B cell (primary cell): ENCODE results near the gene SPON2. TPM values are rescaled to one million over a fixed set of nuclear protein-coding genes. Genes with fewer than 3 reads are reported as not detected.

Experiments
- ATAC-seq: fragments of 200-7000 bp; cut with Tn5 transposase; one replicate; pipeline ENCODE4 v1.10.0; 2021; ENCODE audit warnings: low read depth, mild to moderate bottlenecking, moderate number of reproducible peaks, moderate library complexity
- CTCF ChIA-PET: fragments of 350-600 bp; sonication (Branson Sonifier 250); formaldehyde crosslinking; loops from one replicate; lab custom pipeline; 2021; ENCODE audit warnings: antibody characterized with exemption, inconsistent platforms; lab: Charles Lee
- POLR2A ChIA-PET: fragments of 350-600 bp; sonication (Branson Sonifier 250); formaldehyde crosslinking; loops from one replicate; lab custom pipeline; 2021; ENCODE audit warnings: antibody characterized with exemption; lab: Charles Lee
- DNase-seq: peaks from one replicate; pipeline ENCODE4 v3.0.0; 2013
- H2AFZ ChIP-seq: 2 replicates; pipeline ENCODE4 v1.6.1; 2012; ENCODE audit warnings: mild to moderate bottlenecking, low read depth, low read length; ENCODE audit not compliant: insufficient read depth, poor library complexity, severe bottlenecking
- H3K27ac ChIP-seq, 2 donors: 1 replicate in 1 of 2; 2 replicates in 1 of 2; pipeline ENCODE4 v1.5.1; 2012 to 2013; ENCODE audit warnings: low read length in 2 of 2, mild to moderate bottlenecking in 2 of 2, moderate library complexity in 1 of 2
- H3K27me3 ChIP-seq, 4 experiments: fragments of 200-600 bp in 1 of 4; sonication (generic) in 1 of 4; replicated peaks in 1 of 4; 1 replicate in 2 of 4; 2 replicates in 2 of 4; pipeline versions ENCODE4 v1.6.1 to v1.7.0; 2013 to 2016; ENCODE audit warnings: low read length in 3 of 4, mild to moderate bottlenecking in 2 of 4, mixed read lengths in 1 of 4, moderate library complexity in 1 of 4; ENCODE audit not compliant: insufficient read depth in 4 of 4, control insufficient read depth in 3 of 4; ENCODE audit errors: control extremely low read depth in 1 of 4
- H3K36me3 ChIP-seq, 2 experiments: replicated peaks in 1 of 2; 1 replicate in 1 of 2; 2 replicates in 1 of 2; pipeline versions ENCODE4 v1.6.1 to v1.7.1; 2013; ENCODE audit warnings: low read length in 1 of 2; ENCODE audit not compliant: insufficient read depth in 2 of 2, control insufficient read depth in 1 of 2; ENCODE audit errors: control extremely low read depth in 1 of 2, extremely low read depth in 1 of 2
- H3K4me1 ChIP-seq, 2 donors: fragments of 200-600 bp in 1 of 2; sonication (generic) in 1 of 2; 1 replicate in 1 of 2; 2 replicates in 1 of 2; pipeline versions ENCODE4 v1.5.1 to v1.6.1; 2013 to 2017; ENCODE audit warnings: low read length in 2 of 2; ENCODE audit not compliant: control insufficient read depth in 2 of 2, insufficient read depth in 2 of 2
- H3K4me2 ChIP-seq: replicated peaks from 2 replicates; pipeline ENCODE3; 2012; ENCODE audit warnings: mild to moderate bottlenecking, low read depth, low read length; ENCODE audit not compliant: poor library complexity, severe bottlenecking
- H3K4me3 ChIP-seq, 5 experiments: fragments of 200-600 bp in 1 of 5; sonication (generic) in 1 of 5; 1 replicate in 3 of 5; 2 replicates in 2 of 5; pipeline versions ENCODE4 v1.5.1 to v1.7.0; 2011 to 2016; ENCODE audit warnings: low read length in 4 of 5, mild to moderate bottlenecking in 4 of 5, low read depth in 2 of 5, control low read depth in 1 of 5, moderate library complexity in 1 of 5; ENCODE audit not compliant: insufficient read depth in 1 of 5; ENCODE audit errors: control extremely low read depth in 1 of 5, extremely low read depth in 1 of 5
- H3K79me2 ChIP-seq: fragments of 200-600 bp; sonication (generic); one replicate; pipeline ENCODE4 v1.6.0; 2016; ENCODE audit warnings: low read length; ENCODE audit not compliant: control insufficient read depth, insufficient read depth
- H3K9ac ChIP-seq: fragments of 200-600 bp; sonication (generic); 2 replicates; pipeline ENCODE4 v1.6.1; 2017; ENCODE audit warnings: mild to moderate bottlenecking, low read length, moderate library complexity
- H3K9me3 ChIP-seq, 3 donors: one replicate each; pipeline versions ENCODE4 v1.6.1 to v1.7.1; 2013; ENCODE audit warnings: low read length in 2 of 3; ENCODE audit not compliant: control insufficient read depth in 2 of 3, insufficient read depth in 1 of 3; ENCODE audit errors: control extremely low read depth in 1 of 3
- H4K20me1 ChIP-seq: 2 replicates; pipeline ENCODE4 v1.6.0; 2012; ENCODE audit warnings: mild to moderate bottlenecking, low read length; ENCODE audit not compliant: insufficient read depth, control insufficient read depth, poor library complexity, severe bottlenecking
- H3K27ac Mint-ChIP-seq: one replicate; pipeline ENCODE4 v1.8.0; 2021; ENCODE audit warnings: mixed read lengths
- H3K27me3 Mint-ChIP-seq: one replicate; pipeline ENCODE4 v1.8.0; 2021; ENCODE audit warnings: mixed read lengths
- H3K4me1 Mint-ChIP-seq: one replicate; pipeline ENCODE4 v1.8.0; 2021; ENCODE audit warnings: mixed read lengths
- H3K4me3 Mint-ChIP-seq: one replicate; pipeline ENCODE4 v1.8.0; 2021; ENCODE audit warnings: mixed read lengths
- H3K9me3 Mint-ChIP-seq: one replicate; pipeline ENCODE4 v1.8.0; 2022; ENCODE audit warnings: mixed read lengths; ENCODE audit not compliant: insufficient read depth
- EZH2 ChIP-seq: IDR thresholded peaks from 2 replicates; pipeline ENCODE4 v1.6.1; 2012; ENCODE audit warnings: borderline replicate concordance, low read depth, mild to moderate bottlenecking, moderate library complexity, low read length; ENCODE audit not compliant: insufficient read depth, poor library complexity, severe bottlenecking
- WGBS: methylation state at CpG from one replicate; pipeline ENCODE4 v1.1.5; 2013; ENCODE audit warnings: missing lambda C conversion rate; ENCODE audit not compliant: insufficient coverage; 5-methylcytosine and 5-hydroxymethylcytosine counted together
- intact Hi-C: fragments of 100-400 bp; cut with micrococcal nuclease; formaldehyde crosslinking; loops from one replicate; pipeline ENCODE4 v1.10.0; 2022
- polyA plus RNA-seq: library from polyadenylated mRNA; depleted of rRNA; stranded (reverse); fragments of >200 nt; gene quantifications from 2 replicates; pipeline ENCODE4 v1.2.3, GENCODE V29; 2012
- total RNA-seq, 2 donors: library from RNA; stranded (reverse); fragments of 120-200 nt in 1 of 2; gene quantifications; 1 replicate in 1 of 2; 2 replicates in 1 of 2; pipeline versions ENCODE4 v1.2.3 to v1.2.4, GENCODE V29; 2013 to 2022
- TF ChIP-seq, protein P1 (sequence below): fragments of 200-600 bp; IDR thresholded peaks from one replicate; pipeline ENCODE4 v1.8.0; 2022; ENCODE audit warnings: antibody characterized with exemption, mild to moderate bottlenecking

The SPON2 gene
- total and polyA plus RNA-seq, 2 donors (not counting 1 experiment from before 2014, with no cell fraction given): 3.8 to 5.1 TPM

GRCh38 chr4:1208266-1208961 lies 36.0 kb upstream of the SPON2 start:
- CTCF ChIA-PET: interaction anchor here (1.9 kb wide), 1 partner anchor 60 kb away, joined by 5 read pairs; no protein-coding TSS in a partner anchor

More at GRCh38 chr4:1208266-1208961, 36.0 kb upstream of the SPON2 start:
- Histone ChIP-seq H3K36me3 (peaks cover 0 to 30% of the 10 kb centered on the region in 2 experiments), H3K27me3 (no peaks in the 10 kb centered on the region), H4K20me1 (peaks cover 18% of the 10 kb centered on the region), H3K9ac (no peak overlapping the region), H3K27ac (no peak overlapping the region), H3K4me2 (no peak overlapping the region), H3K79me2 (no peaks in the 10 kb centered on the region), H3K4me3 (no peak overlapping the region), H3K4me1 (peaks cover 5 to 16% of the 10 kb centered on the region in 2 donors), H3K9me3 (peaks cover 0 to 2% (median 0%) of the 10 kb centered on the region in 3 donors), H2AFZ (no peak overlapping the region)
- no peaks in the 10 kb centered on the region for H3K9me3 Mint-ChIP-seq
- no peaks in the 10 kb centered on the region for H3K27me3 Mint-ChIP-seq
- no peak overlapping the region for H3K4me3 Mint-ChIP-seq
- POLR2A ChIA-PET: interaction anchor here (0.6 kb wide), 1 partner anchor 29 kb away, joined by 3 read pairs; no protein-coding TSS in a partner anchor
- no peak for TF ChIP-seq EZH2
- TF ChIP-seq, protein P1, sequence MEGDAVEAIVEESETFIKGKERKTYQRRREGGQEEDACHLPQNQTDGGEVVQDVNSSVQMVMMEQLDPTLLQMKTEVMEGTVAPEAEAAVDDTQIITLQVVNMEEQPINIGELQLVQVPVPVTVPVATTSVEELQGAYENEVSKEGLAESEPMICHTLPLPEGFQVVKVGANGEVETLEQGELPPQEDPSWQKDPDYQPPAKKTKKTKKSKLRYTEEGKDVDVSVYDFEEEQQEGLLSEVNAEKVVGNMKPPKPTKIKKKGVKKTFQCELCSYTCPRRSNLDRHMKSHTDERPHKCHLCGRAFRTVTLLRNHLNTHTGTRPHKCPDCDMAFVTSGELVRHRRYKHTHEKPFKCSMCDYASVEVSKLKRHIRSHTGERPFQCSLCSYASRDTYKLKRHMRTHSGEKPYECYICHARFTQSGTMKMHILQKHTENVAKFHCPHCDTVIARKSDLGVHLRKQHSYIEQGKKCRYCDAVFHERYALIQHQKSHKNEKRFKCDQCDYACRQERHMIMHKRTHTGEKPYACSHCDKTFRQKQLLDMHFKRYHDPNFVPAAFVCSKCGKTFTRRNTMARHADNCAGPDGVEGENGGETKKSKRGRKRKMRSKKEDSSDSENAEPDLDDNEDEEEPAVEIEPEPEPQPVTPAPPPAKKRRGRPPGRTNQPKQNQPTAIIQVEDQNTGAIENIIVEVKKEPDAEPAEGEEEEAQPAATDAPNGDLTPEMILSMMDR: no peak
- DNase-seq (no peak), ATAC-seq (no peak)
- 88% methylated on average over 37 of the region's 37 CpGs for WGBS
- H3K4me1 Mint-ChIP-seq: peaks cover 19% of the 10 kb centered on the region
- intact Hi-C loops: no loop called here
- H3K27ac Mint-ChIP-seq: no peak overlapping the region
